ENCODE data around the gene HMGCR.
"Not testable (repeated sequence)": the region's sequence is repeated elsewhere in the genome, so short reads cannot be mapped to it uniquely, and the experiment has no call there.

The HMGCR gene

DNA sequence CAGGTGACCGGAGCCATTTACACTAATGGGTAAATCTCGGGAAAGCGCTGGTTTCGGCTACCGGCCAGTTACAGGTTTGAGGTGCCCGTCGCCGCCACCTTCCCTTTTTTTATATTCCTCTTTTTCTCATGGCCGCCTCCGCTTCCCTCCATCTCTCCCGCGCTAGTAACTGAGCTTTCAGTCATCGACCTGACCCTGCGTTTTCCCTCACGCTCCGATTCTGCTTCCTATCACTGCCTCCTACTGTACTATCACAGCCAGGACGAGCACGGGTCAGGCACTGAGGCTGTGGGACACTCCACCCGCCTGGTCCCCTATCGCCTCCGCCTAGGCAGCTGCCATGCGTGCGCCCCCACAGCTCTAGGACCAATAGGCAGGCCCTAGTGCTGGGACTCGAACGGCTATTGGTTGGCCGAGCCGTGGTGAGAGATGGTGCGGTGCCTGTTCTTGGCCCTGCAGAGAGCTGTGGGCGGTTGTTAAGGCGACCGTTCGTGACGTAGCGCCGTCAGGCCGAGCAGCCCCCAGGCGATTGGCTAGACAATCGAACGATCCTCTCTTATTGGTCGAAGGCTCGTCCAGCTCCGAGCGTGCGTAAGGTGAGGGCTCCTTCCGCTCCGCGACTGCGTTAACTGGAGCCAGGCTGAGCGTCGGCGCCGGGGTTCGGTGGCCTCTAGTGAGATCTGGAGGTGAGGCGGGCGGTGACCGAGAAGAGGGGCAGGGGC, at the start of gene HMGCR:
Gene HMGCR (plus strand): TSS at position 606 of the 722 bp plus-strand sequence. CDS start 5,386 bp downstream, outside the sequence.
- peak; percentile 19 for TF ChIP-seq CTCF (IDR thresholded peaks at IDR 0.05; ENCODE audit: insufficient read depth, low read depth, low read length, missing control alignments)
- peak within 1 kb of the TSS; percentile 89 for H3K4me3 ChIP-seq (ENCODE audit: low read length)
- peak; percentile 100 for DNase-seq (ENCODE audit: low read depth)

- not testable (repeated sequence) for DNase-seq (ENCODE audit: low read depth); H3K4me3 ChIP-seq (ENCODE audit: low read length)
Observed at GRCh38 chr5:75291844-75292243, 45.2 kb upstream of the HMGCR start.

GRCh38 chr5:75300084-75300483, 36.9 kb upstream of the HMGCR start:
- no peak for DNase-seq (ENCODE audit: low read depth)
- TF ChIP-seq CTCF (IDR thresholded peaks at IDR 0.05; ENCODE audit: insufficient read depth, low read depth, low read length, missing control alignments) = no peak
- H3K4me3 ChIP-seq (ENCODE audit: low read length) = no peak overlapping the region

DNA sequence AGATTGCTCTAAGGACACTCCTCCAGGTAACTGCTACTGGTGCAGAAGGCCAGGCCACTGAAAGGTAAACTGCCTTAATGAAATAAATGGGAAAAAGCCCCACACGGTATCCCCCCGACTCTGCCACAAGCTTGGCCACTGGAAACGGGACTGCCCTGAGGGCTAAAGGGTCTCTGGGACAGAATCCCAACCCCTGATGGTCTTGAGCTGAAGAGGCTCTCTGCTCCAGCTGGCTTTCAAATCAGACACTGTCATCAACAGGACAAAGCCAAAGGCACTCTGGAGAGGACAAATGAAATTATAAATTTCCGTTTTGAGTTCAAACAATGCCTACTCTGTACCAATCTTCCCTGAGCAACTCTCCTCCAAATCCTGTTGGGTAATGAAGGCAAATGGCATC, 33.6 kb upstream of the HMGCR start:
- no peak for TF ChIP-seq CTCF (IDR thresholded peaks at IDR 0.05; ENCODE audit: insufficient read depth, low read depth, low read length, missing control alignments)
- no peak for DNase-seq (ENCODE audit: low read depth)
- H3K4me3 ChIP-seq (ENCODE audit: low read length) = no peak overlapping the region

DNA sequence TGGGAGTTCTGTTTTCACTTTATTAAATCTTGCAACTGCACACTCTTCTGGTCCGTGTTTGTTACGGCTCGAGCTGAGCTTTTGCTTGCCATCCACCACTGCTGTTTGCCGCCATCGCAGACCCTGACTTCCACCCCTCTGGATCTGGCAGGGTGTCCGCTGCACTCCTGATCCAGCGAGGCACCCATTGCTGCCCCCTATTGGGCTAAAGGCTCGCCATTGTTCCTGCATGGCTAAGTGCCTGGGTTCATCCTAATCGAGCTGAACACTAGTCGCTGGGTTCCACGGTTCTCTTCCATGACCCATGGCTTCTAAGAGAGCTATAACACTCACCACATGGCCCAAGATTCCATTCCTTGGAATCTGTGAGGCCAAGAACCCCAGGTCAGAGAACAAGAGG, 32.5 kb upstream of the HMGCR start:
- not testable (repeated sequence) for DNase-seq (ENCODE audit: low read depth); H3K4me3 ChIP-seq (ENCODE audit: low read length)

DNA sequence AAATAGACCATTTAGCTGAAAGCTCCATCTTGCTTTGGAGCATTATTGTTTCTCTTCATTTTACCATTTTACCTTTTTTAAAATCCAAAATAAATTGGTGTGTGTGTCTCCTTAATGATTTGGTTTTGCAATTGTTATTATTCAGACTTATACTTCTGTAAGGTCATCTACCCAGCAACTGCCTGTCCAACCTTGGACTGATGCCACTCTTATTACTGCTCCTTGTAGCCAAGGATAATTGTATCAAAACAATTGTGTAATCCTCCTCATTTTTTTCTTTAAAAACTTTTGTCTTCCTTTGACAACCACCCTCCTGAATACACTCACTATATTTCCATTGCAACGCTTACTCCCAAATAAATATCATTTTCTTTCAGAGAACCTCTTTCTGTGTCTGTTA, 30.3 kb upstream of the HMGCR start:
- no peak overlapping the region for H3K4me3 ChIP-seq (ENCODE audit: low read length)
- DNase-seq (ENCODE audit: low read depth) = no peak
- TF ChIP-seq CTCF (IDR thresholded peaks at IDR 0.05; ENCODE audit: insufficient read depth, low read depth, low read length, missing control alignments) = no peak

DNA sequence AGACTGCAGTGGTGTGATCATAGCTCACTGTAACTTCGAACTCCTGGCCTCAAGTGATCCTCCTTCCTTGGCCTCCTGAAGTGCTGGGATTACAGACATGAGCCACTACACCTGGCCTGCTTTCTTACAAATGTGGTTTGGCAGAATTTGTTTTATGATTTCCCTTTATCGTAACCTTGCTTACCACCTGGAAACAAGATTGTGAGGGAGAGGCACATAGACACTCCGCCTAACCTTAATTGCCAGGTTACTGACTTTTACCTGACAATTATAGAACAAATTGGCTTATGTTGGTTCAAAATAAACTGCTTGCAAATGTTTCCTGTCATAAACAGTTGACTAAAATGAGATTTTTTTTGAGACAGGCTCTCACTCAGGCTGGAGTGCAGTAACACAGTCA, 26.8 kb upstream of the HMGCR start:
- H3K4me3 ChIP-seq (ENCODE audit: low read length) = no peak overlapping the region
- TF ChIP-seq CTCF (IDR thresholded peaks at IDR 0.05; ENCODE audit: insufficient read depth, low read depth, low read length, missing control alignments) = no peak
- no peak for DNase-seq (ENCODE audit: low read depth)

- not testable (repeated sequence) for H3K4me3 ChIP-seq (ENCODE audit: low read length); DNase-seq (ENCODE audit: low read depth)
Observed at GRCh38 chr5:75319148-75319547, 17.9 kb upstream of the HMGCR start.

Measured in epithelial cell of esophagus (primary cell).